Retinal pigment epithelial cell (primary cell): ENCODE data around the gene BRSK2.
"Not testable (repeated sequence)": the region's sequence is repeated elsewhere in the genome, so short reads cannot be mapped to it uniquely, and the experiment has no call there.

Experiments used
- DNase-seq: peaks from one replicate; pipeline ENCODE4 v3.0.0-alpha.2; 2010; ENCODE audit warnings: low read depth
- H3K4me3 ChIP-seq: 2 replicates; pipeline ENCODE4 v1.5.1; 2011; ENCODE audit warnings: mild to moderate bottlenecking, low read length, control low read depth, moderate library complexity
- CTCF ChIP-seq: conservative IDR thresholded peaks from 2 replicates; pipeline ENCODE4 v1.5.1; 2011; ENCODE audit warnings: low read depth, low read length, control low read depth, inconsistent platforms

BRSK2 gene

GRCh38 chr11:1425006-1425405 lies 35.3 kb downstream of the BRSK2 start:
- no peak overlapping the region for H3K4me3 ChIP-seq
- DNase-seq: no peak
- TF ChIP-seq CTCF: no peak

- TF ChIP-seq CTCF: no peak
- no peak overlapping the region for H3K4me3 ChIP-seq
- no peak for DNase-seq
Measured at GRCh38 chr11:1425439-1425838, 35.7 kb downstream of the BRSK2 start.

GRCh38 chr11:1428762-1429316 lies 39.1 kb downstream of the BRSK2 start:
- no peak for DNase-seq
- no peak for TF ChIP-seq CTCF

GRCh38 chr11:1433568-1433967 lies 43.8 kb downstream of the BRSK2 start:
- H3K4me3 ChIP-seq: no peak overlapping the region
- TF ChIP-seq CTCF: no peak
- DNase-seq: no peak

More at GRCh38 chr11:1428762-1429316, 39.1 kb downstream of the BRSK2 start:
- no peak overlapping the region for H3K4me3 ChIP-seq

- no peak for DNase-seq
- TF ChIP-seq CTCF: no peak
- H3K4me3 ChIP-seq: no peak overlapping the region
Measured at GRCh38 chr11:1433977-1434640, 44.4 kb downstream of the BRSK2 start.

- not testable (repeated sequence) for H3K4me3 ChIP-seq, DNase-seq
Measured at GRCh38 chr11:1435479-1435819, 45.7 kb downstream of the BRSK2 start.

- H3K4me3 ChIP-seq: no peak overlapping the region
- no peak for DNase-seq
- no peak for TF ChIP-seq CTCF
Measured at GRCh38 chr11:1435820-1436467, 46.2 kb downstream of the BRSK2 start.
